Retinal pigment epithelial cell (primary cell): ENCODE results near the gene OSMR.

ENCODE experiments used
- DNase-seq: peaks from one replicate; pipeline ENCODE4 v3.0.0-alpha.2; 2010; ENCODE audit warnings: low read depth
- H3K4me3 ChIP-seq: 2 replicates; pipeline ENCODE4 v1.5.1; 2011; ENCODE audit warnings: mild to moderate bottlenecking, low read length, control low read depth, moderate library complexity
- TF ChIP-seq, protein P1 (sequence below): conservative IDR thresholded peaks from 2 replicates; pipeline ENCODE4 v1.5.1; 2011; ENCODE audit warnings: low read depth, low read length, control low read depth, inconsistent platforms

The OSMR gene

DNA sequence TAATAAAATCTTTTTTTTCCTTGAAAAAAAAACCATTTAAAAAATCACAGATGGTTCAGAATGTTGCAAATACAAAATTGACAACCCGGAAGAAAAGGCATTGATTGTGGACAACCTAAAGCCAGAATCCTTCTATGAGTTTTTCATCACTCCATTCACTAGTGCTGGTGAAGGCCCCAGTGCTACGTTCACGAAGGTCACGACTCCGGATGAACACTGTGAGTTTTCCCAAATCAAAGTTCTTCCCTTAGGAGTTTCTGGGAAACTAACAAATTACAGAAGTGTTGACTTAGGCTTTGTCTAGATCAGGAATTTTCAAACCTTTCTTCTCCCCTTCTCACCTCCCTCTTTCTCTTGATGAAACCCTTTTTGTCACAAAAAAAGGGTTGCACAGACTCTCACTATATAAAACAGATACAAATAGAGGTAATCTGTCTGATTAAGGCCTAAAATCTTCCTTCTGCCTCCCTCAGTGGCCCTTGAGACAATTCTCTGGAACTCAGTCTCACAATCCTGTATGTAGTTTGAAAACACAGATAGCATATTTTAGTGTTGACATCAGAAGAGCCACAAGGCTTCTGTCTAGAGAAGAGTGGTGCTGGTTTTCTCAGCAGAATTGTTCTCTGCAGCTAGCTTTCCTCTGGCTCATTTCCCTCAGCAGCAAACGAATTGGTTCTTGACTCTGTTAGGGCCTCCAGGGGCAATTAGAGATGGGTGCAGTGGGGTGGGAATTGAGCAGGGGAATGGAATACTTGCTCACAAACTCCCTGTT, 79.5 kb downstream of the OSMR start:
- TF ChIP-seq, protein P1, sequence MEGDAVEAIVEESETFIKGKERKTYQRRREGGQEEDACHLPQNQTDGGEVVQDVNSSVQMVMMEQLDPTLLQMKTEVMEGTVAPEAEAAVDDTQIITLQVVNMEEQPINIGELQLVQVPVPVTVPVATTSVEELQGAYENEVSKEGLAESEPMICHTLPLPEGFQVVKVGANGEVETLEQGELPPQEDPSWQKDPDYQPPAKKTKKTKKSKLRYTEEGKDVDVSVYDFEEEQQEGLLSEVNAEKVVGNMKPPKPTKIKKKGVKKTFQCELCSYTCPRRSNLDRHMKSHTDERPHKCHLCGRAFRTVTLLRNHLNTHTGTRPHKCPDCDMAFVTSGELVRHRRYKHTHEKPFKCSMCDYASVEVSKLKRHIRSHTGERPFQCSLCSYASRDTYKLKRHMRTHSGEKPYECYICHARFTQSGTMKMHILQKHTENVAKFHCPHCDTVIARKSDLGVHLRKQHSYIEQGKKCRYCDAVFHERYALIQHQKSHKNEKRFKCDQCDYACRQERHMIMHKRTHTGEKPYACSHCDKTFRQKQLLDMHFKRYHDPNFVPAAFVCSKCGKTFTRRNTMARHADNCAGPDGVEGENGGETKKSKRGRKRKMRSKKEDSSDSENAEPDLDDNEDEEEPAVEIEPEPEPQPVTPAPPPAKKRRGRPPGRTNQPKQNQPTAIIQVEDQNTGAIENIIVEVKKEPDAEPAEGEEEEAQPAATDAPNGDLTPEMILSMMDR = no peak
- H3K4me3 ChIP-seq = no peak overlapping the region
- DNase-seq = no peak

DNA sequence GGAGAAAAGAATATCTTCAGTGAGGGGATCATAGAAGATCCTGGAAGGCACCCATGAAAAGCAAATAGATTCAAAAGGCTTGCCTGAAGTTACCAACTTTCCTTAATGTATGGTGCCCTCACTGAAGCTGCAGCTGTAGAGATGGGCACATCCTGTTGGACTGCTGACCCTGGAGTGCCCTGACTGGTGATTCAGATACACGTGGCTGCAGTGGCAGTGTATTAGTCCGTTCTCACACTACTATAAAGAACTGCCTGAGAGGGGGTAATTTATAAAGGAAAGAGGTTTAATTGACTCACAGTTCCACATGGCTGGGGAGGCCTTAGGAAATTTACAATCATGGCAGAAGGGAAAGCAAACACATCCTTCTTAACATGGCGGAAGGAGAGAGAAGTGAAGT, 80.3 kb downstream of the OSMR start:
- no peak overlapping the region for H3K4me3 ChIP-seq
- DNase-seq = no peak
- TF ChIP-seq, protein P1 = no peak

DNA sequence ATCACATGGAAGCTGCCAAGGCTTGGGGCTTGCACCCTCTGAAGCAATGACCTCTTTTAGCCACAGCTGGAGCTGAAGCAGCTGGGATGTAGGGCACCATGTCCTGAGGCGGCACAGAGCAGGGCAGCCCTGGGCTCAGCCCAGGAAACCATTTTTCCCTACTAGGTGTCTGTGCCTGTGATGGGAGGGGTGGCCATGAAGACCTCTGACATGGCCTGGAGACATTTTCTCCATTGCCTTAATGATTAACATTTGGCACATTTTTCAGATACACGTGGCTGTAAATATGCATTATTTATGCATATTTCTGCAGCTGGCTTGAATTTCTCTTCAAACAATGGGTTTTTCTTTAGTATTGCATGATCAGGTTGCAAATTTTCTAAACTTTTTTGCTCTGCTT, 81.7 kb downstream of the OSMR start:
- no peak for DNase-seq
- TF ChIP-seq, protein P1 = no peak
- H3K4me3 ChIP-seq = no peak overlapping the region

DNA sequence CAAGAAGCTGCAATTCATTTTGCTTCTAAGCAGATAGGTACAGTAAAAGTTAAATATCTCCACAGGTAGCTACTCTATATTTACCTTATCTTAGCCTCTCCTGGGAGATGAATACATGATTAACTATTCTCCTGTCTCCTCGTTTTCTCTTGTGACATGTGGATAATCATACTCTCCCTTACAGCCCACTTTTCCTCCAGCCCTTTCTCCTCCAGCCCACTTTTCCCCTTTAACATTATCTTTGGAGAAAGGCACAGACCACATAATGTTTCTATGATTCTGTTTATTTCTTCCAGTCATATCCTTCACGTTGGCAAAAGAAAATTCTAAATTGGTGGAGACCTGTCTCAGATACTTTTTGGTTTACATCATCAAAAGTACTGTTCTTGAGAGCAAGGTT, 84.0 kb downstream of the OSMR start:
- no peak for DNase-seq
- H3K4me3 ChIP-seq = no peak overlapping the region
- TF ChIP-seq, protein P1 = no peak

DNA sequence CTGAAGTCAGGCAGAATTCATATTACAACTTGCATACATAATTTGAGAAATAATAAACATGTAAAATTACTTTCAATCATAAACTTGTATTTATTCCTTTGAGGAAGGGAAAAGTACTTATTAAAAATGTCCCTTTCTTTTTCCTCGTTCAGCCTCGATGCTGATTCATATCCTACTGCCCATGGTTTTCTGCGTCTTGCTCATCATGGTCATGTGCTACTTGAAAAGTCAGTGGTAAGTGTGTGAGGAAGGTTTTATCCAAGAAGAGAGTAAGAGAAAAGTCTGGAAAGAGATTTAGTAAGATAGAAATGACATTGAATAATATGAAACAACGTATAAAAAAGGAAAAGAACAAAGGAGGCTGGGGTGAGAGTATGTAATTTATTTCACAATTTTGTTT, 85.9 kb downstream of the OSMR start:
- H3K4me3 ChIP-seq = no peak overlapping the region
- TF ChIP-seq, protein P1 = no peak
- DNase-seq = no peak

DNA sequence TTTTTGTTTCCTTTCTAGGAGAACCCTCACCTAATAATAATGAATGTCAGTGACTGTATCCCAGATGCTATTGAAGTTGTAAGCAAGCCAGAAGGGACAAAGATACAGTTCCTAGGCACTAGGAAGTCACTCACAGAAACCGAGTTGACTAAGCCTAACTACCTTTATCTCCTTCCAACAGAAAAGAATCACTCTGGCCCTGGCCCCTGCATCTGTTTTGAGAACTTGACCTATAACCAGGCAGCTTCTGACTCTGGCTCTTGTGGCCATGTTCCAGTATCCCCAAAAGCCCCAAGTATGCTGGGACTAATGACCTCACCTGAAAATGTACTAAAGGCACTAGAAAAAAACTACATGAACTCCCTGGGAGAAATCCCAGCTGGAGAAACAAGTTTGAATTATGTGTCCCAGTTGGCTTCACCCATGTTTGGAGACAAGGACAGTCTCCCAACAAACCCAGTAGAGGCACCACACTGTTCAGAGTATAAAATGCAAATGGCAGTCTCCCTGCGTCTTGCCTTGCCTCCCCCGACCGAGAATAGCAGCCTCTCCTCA, 87.1 kb downstream of the OSMR start:
- no peak overlapping the region for H3K4me3 ChIP-seq
- no peak for DNase-seq
- TF ChIP-seq, protein P1 = no peak

DNA sequence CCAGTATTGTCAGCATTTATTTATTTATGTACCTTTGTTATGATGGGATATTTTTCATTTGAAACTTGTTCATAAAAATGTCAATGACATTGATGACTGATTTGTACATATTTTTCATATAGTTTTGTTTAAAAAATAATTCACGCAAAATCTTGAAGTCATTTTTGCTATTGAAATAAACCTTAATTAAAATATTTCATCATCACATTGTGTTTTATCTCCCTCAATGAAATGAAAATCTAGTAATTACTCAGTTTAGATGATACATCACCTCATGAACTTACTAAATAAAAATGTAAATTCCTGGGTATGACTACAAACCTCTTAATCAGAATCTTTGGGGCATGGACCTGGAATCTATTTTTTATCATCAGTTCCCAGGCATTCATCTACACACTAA, 89.6 kb downstream of the OSMR start:
- DNase-seq = no peak
- no peak overlapping the region for H3K4me3 ChIP-seq
- TF ChIP-seq, protein P1 = no peak
